Gastroesophageal sphincter (tissue), 4 donors: ENCODE measurements around the gene XRCC3. TPM values are rescaled to one million over a fixed set of nuclear protein-coding genes. Genes with fewer than 3 reads are reported as not detected.

ENCODE experiments used
- ATAC-seq: fragments of 150-250 bp; one replicate; pipeline ENCODE4 v1.9.1; 2016; ENCODE audit warnings: mild to moderate bottlenecking, moderate library complexity
- H3K27ac ChIP-seq, 4 donors: fragments of 200-600 bp; sonication (generic) in 3 of 4; 1 replicate in 3 of 4; 2 replicates in 1 of 4; pipeline ENCODE4 v1.5.1; 2016 to 2019
- H3K27me3 ChIP-seq: fragments of 200-600 bp; sonication (generic); one replicate; pipeline ENCODE4 v1.5.1; 2019
- H3K36me3 ChIP-seq, 2 donors: fragments of 200-600 bp; sonication (generic); one replicate each; pipeline ENCODE4 v1.5.1; 2019; ENCODE audit warnings: control low read depth in 1 of 2
- H3K4me1 ChIP-seq, 3 donors: fragments of 200-600 bp; sonication (generic); 1 replicate in 2 of 3; 2 replicates in 1 of 3; pipeline ENCODE4 v1.5.1; 2016 to 2019; ENCODE audit warnings: control low read depth in 2 of 3
- H3K4me3 ChIP-seq, 2 donors: fragments of 200-600 bp; sonication (generic); one replicate each; pipeline ENCODE4 v1.5.1; 2019; ENCODE audit warnings: mild to moderate bottlenecking in 1 of 2, moderate library complexity in 1 of 2
- H3K9me3 ChIP-seq, 3 donors: fragments of 200-600 bp; sonication (generic); one replicate each; pipeline ENCODE4 v1.5.1; 2017 to 2019; ENCODE audit warnings: control low read depth in 2 of 3
- CTCF ChIP-seq, 4 experiments: fragments of 200-600 bp in 2 of 4; fragments of 450-650 bp in 2 of 4; sonication (generic) in 1 of 4; IDR thresholded peaks; one replicate each; pipeline ENCODE4 v1.5.1; 2017 to 2019; ENCODE audit warnings: antibody characterized with exemption in 4 of 4, mild to moderate bottlenecking in 2 of 4, moderate library complexity in 2 of 4
- EP300 ChIP-seq: sonication (generic); formaldehyde crosslinking; IDR thresholded peaks from one replicate; pipeline ENCODE4 v1.6.1; 2017; ENCODE audit warnings: antibody characterized with exemption, mild to moderate bottlenecking
- POLR2A ChIP-seq, 2 donors: fragments of 450-650 bp; IDR thresholded peaks; one replicate each; pipeline ENCODE4 v1.6.1; 2017; ENCODE audit warnings: antibody characterized with exemption in 2 of 2, mild to moderate bottlenecking in 2 of 2, moderate library complexity in 1 of 2
- POLR2AphosphoS5 ChIP-seq: sonication (generic); formaldehyde crosslinking; IDR thresholded peaks from one replicate; pipeline ENCODE4 v1.6.1; 2017; ENCODE audit warnings: antibody characterized with exemption
- WGBS, 2 donors: methylation state at CpG; one replicate each; pipeline ENCODE4 v1.1.5; 2018; ENCODE audit warnings: low coverage in 1 of 2; 5-methylcytosine and 5-hydroxymethylcytosine counted together
- total RNA-seq, 4 donors: library from RNA; depleted of rRNA; stranded (reverse); fragments of >200 nt; gene quantifications; one replicate each; pipeline ENCODE4 v1.1.0, GENCODE V29; 2016

XRCC3 gene
- total RNA-seq, 4 donors from 2014 or later: 1.2 to 7.8 (median 3.6) TPM

- WGBS, 2 donors: 69% methylated on average over 8 of the region's 9 CpGs
- Histone ChIP-seq H3K4me3 (no peak overlapping the region), H3K36me3 (peaks cover 0 to 23% of the 10 kb centered on the region in 2 donors), H3K27me3 (no peaks in the 10 kb centered on the region), H3K9me3 (no peaks in the 10 kb centered on the region), H3K27ac (peak overlapping the region in 3 of 4 donors; percentile 44 to 64 (median 58)), H3K4me1 (peaks cover 0 to 82% (median 18%) of the 10 kb centered on the region in 3 donors)
- ATAC-seq: no peak
- no peak for TF ChIP-seq CTCF (IDR thresholded peaks at IDR 0.05)
- TF ChIP-seq POLR2A (IDR thresholded peaks at IDR 0.05): no peak
- no peak for TF ChIP-seq POLR2AphosphoS5
- TF ChIP-seq EP300: no peak
Observed at GRCh38 chr14:103710771-103711377, 4.4 kb downstream of the XRCC3 start.

GRCh38 chr14:103709814-103710213 is 5.4 kb downstream of the XRCC3 start:
- no peak for ATAC-seq
- Histone ChIP-seq H3K4me3 (no peak overlapping the region), H3K4me1 (peaks cover 0 to 85% (median 18%) of the 10 kb centered on the region in 3 donors), H3K9me3 (no peaks in the 10 kb centered on the region), H3K27me3 (no peaks in the 10 kb centered on the region), H3K36me3 (peaks cover 0 to 33% of the 10 kb centered on the region in 2 donors), H3K27ac (no peak overlapping the region)
- 96 to 100% methylated on average over 1 to 5 of the region's 15 CpGs for WGBS, 2 donors
- TF ChIP-seq EP300: no peak
- TF ChIP-seq POLR2A (IDR thresholded peaks at IDR 0.05): no peak
- no peak for TF ChIP-seq CTCF (IDR thresholded peaks at IDR 0.05)
- TF ChIP-seq POLR2AphosphoS5: no peak

GRCh38 chr14:103708750-103709187 is 6.5 kb downstream of the XRCC3 start:
- H3K27me3 ChIP-seq: no peaks in the 10 kb centered on the region
- TF ChIP-seq POLR2AphosphoS5: peak; percentile 30
- no peak for TF ChIP-seq POLR2A (IDR thresholded peaks at IDR 0.05)
- no peak for TF ChIP-seq CTCF (IDR thresholded peaks at IDR 0.05)
- H3K4me1 ChIP-seq: peaks cover 0 to 80% (median 18%) of the 10 kb centered on the region in 3 donors
- peaks cover 0 to 43% of the 10 kb centered on the region in 2 donors for H3K36me3 ChIP-seq
- peak overlapping the region in 3 of 4 donors; percentile 14 to 40 (median 16) for H3K27ac ChIP-seq
- peak; percentile 42 for ATAC-seq
- WGBS, 2 donors: 10 to 56% methylated on average over 2 to 9 of the region's 18 CpGs
- no peak overlapping the region for H3K4me3 ChIP-seq
- H3K9me3 ChIP-seq: no peaks in the 10 kb centered on the region

GRCh38 chr14:103707329-103708263 is 7.7 kb downstream of the XRCC3 start:
- Histone ChIP-seq H3K4me3 (no peak overlapping the region), H3K36me3 (peaks cover 0 to 55% of the 10 kb centered on the region in 2 donors), H3K9me3 (no peaks in the 10 kb centered on the region), H3K27me3 (no peaks in the 10 kb centered on the region), H3K4me1 (peaks cover 0 to 77% (median 16%) of the 10 kb centered on the region in 3 donors), H3K27ac (peak overlapping the region in 2 of 4 donors; percentile 4 to 16)
- WGBS, 2 donors: 78% methylated on average over 3 of the region's 29 CpGs; no CpG with 5 or more reads in 1 of the 2 donors
- no peak for TF ChIP-seq POLR2A (IDR thresholded peaks at IDR 0.05)
- no peak for TF ChIP-seq EP300
- no peak for TF ChIP-seq POLR2AphosphoS5
- no peak for TF ChIP-seq CTCF (IDR thresholded peaks at IDR 0.05)
- no peak for ATAC-seq
